ENCODE results near the gene MND1.

MND1 gene

GRCh38 chr4:153346563-153346962 lies 2.1 kb downstream of the MND1 start:
- DNase-seq (ENCODE audit: low read depth) = no peak

- no peak for DNase-seq (ENCODE audit: low read depth)
These were observed 2.6 kb downstream of the MND1 start for GRCh38 chr4:153347117-153347516.

GRCh38 chr4:153348006-153348405 lies 3.5 kb downstream of the MND1 start:
- no peak for DNase-seq (ENCODE audit: low read depth)

- DNase-seq (ENCODE audit: low read depth) = no peak
These were observed 4.8 kb downstream of the MND1 start for GRCh38 chr4:153349206-153349805.

GRCh38 chr4:153362184-153362583 lies 17.7 kb downstream of the MND1 start:
- no peak for DNase-seq (ENCODE audit: low read depth)

- no peak for DNase-seq (ENCODE audit: low read depth)
These were observed 19.6 kb downstream of the MND1 start for GRCh38 chr4:153364061-153364460.

GRCh38 chr4:153365003-153365402 lies 20.5 kb downstream of the MND1 start:
- DNase-seq (ENCODE audit: low read depth) = no peak

- no peak for DNase-seq (ENCODE audit: low read depth)
These were observed 22.0 kb downstream of the MND1 start for GRCh38 chr4:153366486-153366885.

- no peak for DNase-seq (ENCODE audit: low read depth)
These were observed 22.6 kb downstream of the MND1 start for GRCh38 chr4:153367092-153367491.

- no peak for DNase-seq (ENCODE audit: low read depth)
These were observed 24.5 kb downstream of the MND1 start for GRCh38 chr4:153369021-153369420.

GRCh38 chr4:153371701-153372234 lies 27.3 kb downstream of the MND1 start:
- no peak for DNase-seq (ENCODE audit: low read depth)

GRCh38 chr4:153372967-153373562 lies 28.6 kb downstream of the MND1 start:
- no peak for DNase-seq (ENCODE audit: low read depth)

GRCh38 chr4:153374442-153374841 lies 30.0 kb downstream of the MND1 start:
- no peak for DNase-seq (ENCODE audit: low read depth)

GRCh38 chr4:153375303-153375702 lies 30.8 kb downstream of the MND1 start:
- no peak for DNase-seq (ENCODE audit: low read depth)

- no peak for DNase-seq (ENCODE audit: low read depth)
These were observed 38.6 kb downstream of the MND1 start for GRCh38 chr4:153383131-153383530.

- no peak for DNase-seq (ENCODE audit: low read depth)
These were observed 39.7 kb downstream of the MND1 start for GRCh38 chr4:153384160-153384559.

- no peak for DNase-seq (ENCODE audit: low read depth)
These were observed 41.3 kb downstream of the MND1 start for GRCh38 chr4:153385784-153386183.

GRCh38 chr4:153387981-153388380 lies 43.5 kb downstream of the MND1 start:
- DNase-seq (ENCODE audit: low read depth) = no peak

GRCh38 chr4:153393397-153393796 lies 48.9 kb downstream of the MND1 start:
- no peak for DNase-seq (ENCODE audit: low read depth)

GRCh38 chr4:153394945-153395344 lies 50.5 kb downstream of the MND1 start:
- DNase-seq (ENCODE audit: low read depth) = no peak

GRCh38 chr4:153398713-153399112 lies 54.2 kb downstream of the MND1 start:
- no peak for DNase-seq (ENCODE audit: low read depth)

GRCh38 chr4:153399358-153399757 lies 54.9 kb downstream of the MND1 start:
- DNase-seq (ENCODE audit: low read depth) = no peak

- no peak for DNase-seq (ENCODE audit: low read depth)
These were observed 57.0 kb downstream of the MND1 start for GRCh38 chr4:153401501-153401900.

- no peak for DNase-seq (ENCODE audit: low read depth)
These were observed 57.9 kb downstream of the MND1 start for GRCh38 chr4:153402366-153402765.

Measured in T-helper 22 cell (primary cell).